ENCODE measurements around the gene NPW. TPM values are rescaled to one million over a fixed set of nuclear protein-coding genes. Genes with fewer than 3 reads are reported as not detected.

Gene NPW
- total RNA-seq, 1 donor from 2014 or later: 5.0 TPM

- TF ChIP-seq CTCF (IDR thresholded peaks at IDR 0.05; ENCODE audit: unreplicated experiment): no peak
- DNase-seq (ENCODE audit: low spot score, unreplicated experiment): no peak
- Mint-ChIP-seq H3K4me1 (ENCODE audit: low read depth) (peaks cover 5% of the 10 kb centered on the region), H3K27ac (no peak overlapping the region), H3K4me3 (ENCODE audit: low read depth) (no peak overlapping the region), H3K36me3 (ENCODE audit: insufficient read depth) (no peaks in the 10 kb centered on the region), H3K9me3 (ENCODE audit: low read depth) (no peaks in the 10 kb centered on the region), H3K27me3 (no peaks in the 10 kb centered on the region)
These were observed 18.2 kb downstream of the NPW start for GRCh38 chr16:2037647-2038381.

GRCh38 chr16:2038382-2039231, 19.0 kb downstream of the NPW start:
- DNase-seq (ENCODE audit: low spot score, unreplicated experiment): no peak
- no peak overlapping the region for H3K4me3 Mint-ChIP-seq (ENCODE audit: low read depth)
- no peak overlapping the region for H3K27ac Mint-ChIP-seq
- H3K9me3 Mint-ChIP-seq (ENCODE audit: low read depth): no peaks in the 10 kb centered on the region
- no peak for TF ChIP-seq CTCF (IDR thresholded peaks at IDR 0.05; ENCODE audit: unreplicated experiment)
- H3K4me1 Mint-ChIP-seq (ENCODE audit: low read depth): peaks cover 5% of the 10 kb centered on the region
- peaks cover 1% of the 10 kb centered on the region for H3K36me3 Mint-ChIP-seq (ENCODE audit: insufficient read depth)
- no peaks in the 10 kb centered on the region for H3K27me3 Mint-ChIP-seq

GRCh38 chr16:2039274-2040031, 19.9 kb downstream of the NPW start:
- peak overlapping the region; percentile 54 for H3K27ac Mint-ChIP-seq
- peaks cover 5% of the 10 kb centered on the region for H3K4me1 Mint-ChIP-seq (ENCODE audit: low read depth)
- TF ChIP-seq CTCF (IDR thresholded peaks at IDR 0.05; ENCODE audit: unreplicated experiment): no peak
- H3K27me3 Mint-ChIP-seq: no peaks in the 10 kb centered on the region
- H3K9me3 Mint-ChIP-seq (ENCODE audit: low read depth): no peaks in the 10 kb centered on the region
- DNase-seq (ENCODE audit: low spot score, unreplicated experiment): no peak
- H3K4me3 Mint-ChIP-seq (ENCODE audit: low read depth): no peak overlapping the region
- H3K36me3 Mint-ChIP-seq (ENCODE audit: insufficient read depth): peaks cover 1% of the 10 kb centered on the region

- Mint-ChIP-seq H3K4me1 (ENCODE audit: low read depth) (peaks cover 5% of the 10 kb centered on the region), H3K27ac (no peak overlapping the region), H3K36me3 (ENCODE audit: insufficient read depth) (peaks cover 1% of the 10 kb centered on the region), H3K9me3 (ENCODE audit: low read depth) (no peaks in the 10 kb centered on the region), H3K27me3 (no peaks in the 10 kb centered on the region), H3K4me3 (ENCODE audit: low read depth) (no peak overlapping the region)
- TF ChIP-seq CTCF (IDR thresholded peaks at IDR 0.05; ENCODE audit: unreplicated experiment): no peak
- no peak for DNase-seq (ENCODE audit: low spot score, unreplicated experiment)
These were observed 20.6 kb downstream of the NPW start for GRCh38 chr16:2040041-2040786.
